ENCODE results near the gene IGF2.

DNA sequence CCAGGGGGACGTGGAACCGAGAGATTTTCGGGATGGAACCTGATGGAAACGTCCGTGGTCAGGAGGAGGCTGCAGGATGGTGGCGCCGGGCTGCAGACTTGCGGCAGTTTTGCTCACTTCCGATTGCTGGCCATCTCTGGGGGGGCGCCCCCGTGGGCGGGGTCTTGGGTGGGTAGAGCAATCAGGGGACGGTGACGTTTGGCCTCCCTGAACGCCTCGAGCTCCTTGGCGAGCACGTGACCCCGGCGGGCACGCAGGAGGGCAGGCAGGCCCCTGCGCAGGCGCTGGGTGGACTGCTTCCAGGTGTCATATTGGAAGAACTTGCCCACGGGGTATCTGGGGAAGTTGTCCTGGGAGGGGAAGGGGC lies 6.3 kb downstream of the IGF2 start:
- TF ChIP-seq, protein P1, sequence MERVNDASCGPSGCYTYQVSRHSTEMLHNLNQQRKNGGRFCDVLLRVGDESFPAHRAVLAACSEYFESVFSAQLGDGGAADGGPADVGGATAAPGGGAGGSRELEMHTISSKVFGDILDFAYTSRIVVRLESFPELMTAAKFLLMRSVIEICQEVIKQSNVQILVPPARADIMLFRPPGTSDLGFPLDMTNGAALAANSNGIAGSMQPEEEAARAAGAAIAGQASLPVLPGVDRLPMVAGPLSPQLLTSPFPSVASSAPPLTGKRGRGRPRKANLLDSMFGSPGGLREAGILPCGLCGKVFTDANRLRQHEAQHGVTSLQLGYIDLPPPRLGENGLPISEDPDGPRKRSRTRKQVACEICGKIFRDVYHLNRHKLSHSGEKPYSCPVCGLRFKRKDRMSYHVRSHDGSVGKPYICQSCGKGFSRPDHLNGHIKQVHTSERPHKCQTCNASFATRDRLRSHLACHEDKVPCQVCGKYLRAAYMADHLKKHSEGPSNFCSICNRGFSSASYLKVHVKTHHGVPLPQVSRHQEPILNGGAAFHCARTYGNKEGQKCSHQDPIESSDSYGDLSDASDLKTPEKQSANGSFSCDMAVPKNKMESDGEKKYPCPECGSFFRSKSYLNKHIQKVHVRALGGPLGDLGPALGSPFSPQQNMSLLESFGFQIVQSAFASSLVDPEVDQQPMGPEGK (CRISPR knock-in tag; IDR thresholded peaks at IDR 0.05; ENCODE audit: borderline replicate concordance), result no peak
- TF ChIP-seq ESRRG (CRISPR knock-in tag; IDR thresholded peaks at IDR 0.05) (no peak), TOX (CRISPR knock-in tag; IDR thresholded peaks at IDR 0.05; ENCODE audit: borderline replicate concordance) (no peak), ZNF70 (CRISPR knock-in tag; IDR thresholded peaks at IDR 0.05) (no peak), POU6F1 (CRISPR knock-in tag; IDR thresholded peaks at IDR 0.05; ENCODE audit: borderline replicate concordance, low read depth) (no peak), ZC3H10 (CRISPR knock-in tag; IDR thresholded peaks at IDR 0.05) (no peak), TCF4 (CRISPR knock-in tag; IDR thresholded peaks at IDR 0.05; ENCODE audit: borderline replicate concordance) (no peak)
- TF ChIP-seq, protein P2, sequence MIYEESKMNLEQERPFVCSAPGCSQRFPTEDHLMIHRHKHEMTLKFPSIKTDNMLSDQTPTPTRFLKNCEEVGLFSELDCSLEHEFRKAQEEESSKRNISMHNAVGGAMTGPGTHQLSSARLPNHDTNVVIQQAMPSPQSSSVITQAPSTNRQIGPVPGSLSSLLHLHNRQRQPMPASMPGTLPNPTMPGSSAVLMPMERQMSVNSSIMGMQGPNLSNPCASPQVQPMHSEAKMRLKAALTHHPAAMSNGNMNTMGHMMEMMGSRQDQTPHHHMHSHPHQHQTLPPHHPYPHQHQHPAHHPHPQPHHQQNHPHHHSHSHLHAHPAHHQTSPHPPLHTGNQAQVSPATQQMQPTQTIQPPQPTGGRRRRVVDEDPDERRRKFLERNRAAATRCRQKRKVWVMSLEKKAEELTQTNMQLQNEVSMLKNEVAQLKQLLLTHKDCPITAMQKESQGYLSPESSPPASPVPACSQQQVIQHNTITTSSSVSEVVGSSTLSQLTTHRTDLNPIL (CRISPR knock-in tag; IDR thresholded peaks at IDR 0.05; ENCODE audit: low read depth), result no peak
